KOPT-K1 (cell line): Measurements from ENCODE around the gene MAP3K12.

Source experiments
- H3K27ac ChIP-seq: fragments of 200-600 bp; sonication (generic); 2 replicates; pipeline ENCODE4 v1.5.1; 2016; ENCODE audit warnings: antibody characterized with exemption, mild to moderate bottlenecking, low read depth, low read length; ENCODE audit not compliant: poor library complexity, severe bottlenecking
- H3K36me3 ChIP-seq: fragments of 200-600 bp; sonication (generic); 2 replicates; pipeline ENCODE4 v1.5.1; 2017; ENCODE audit warnings: antibody characterized with exemption, mild to moderate bottlenecking, low read length, moderate library complexity; ENCODE audit not compliant: insufficient read depth
- H3K9me3 ChIP-seq: fragments of 200-600 bp; sonication (generic); 2 replicates; pipeline ENCODE4 v1.5.1; 2017; ENCODE audit warnings: antibody characterized with exemption, low read length, mild to moderate bottlenecking; ENCODE audit not compliant: insufficient read depth, poor library complexity, severe bottlenecking

MAP3K12 gene

GRCh38 chr12:53502983-53503728, 3.9 kb upstream of the MAP3K12 start:
- Histone ChIP-seq H3K9me3 (no peaks in the 10 kb centered on the region), H3K36me3 (peaks cover 43% of the 10 kb centered on the region), H3K27ac (no peak overlapping the region)

DNA sequence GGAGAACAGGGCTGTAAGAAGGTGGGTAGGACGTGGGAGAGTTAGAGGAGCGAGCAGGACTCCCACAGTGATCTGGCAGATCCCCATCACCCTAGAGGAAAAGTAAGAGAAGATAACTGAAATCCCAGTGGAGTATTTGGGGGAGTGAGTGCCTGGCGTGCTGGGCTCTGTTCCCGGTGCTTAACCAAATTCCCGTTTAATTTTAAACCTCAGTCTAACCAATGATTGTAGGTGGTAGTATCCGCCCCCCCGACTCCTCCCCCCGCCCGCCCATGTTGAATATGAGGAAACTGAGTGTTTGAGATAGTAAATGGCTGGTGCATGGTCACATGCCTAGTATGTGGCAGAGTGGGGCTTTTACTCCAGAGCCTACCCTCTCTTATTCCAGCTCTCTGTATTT, 3.1 kb upstream of the MAP3K12 start:
- H3K9me3 ChIP-seq = no peaks in the 10 kb centered on the region
- peaks cover 38% of the 10 kb centered on the region for H3K36me3 ChIP-seq
- H3K27ac ChIP-seq = peak overlapping the region; percentile 92

GRCh38 chr12:53501615-53502181, 2.4 kb upstream of the MAP3K12 start:
- H3K27ac ChIP-seq = peak overlapping the region; percentile 92
- H3K9me3 ChIP-seq = no peaks in the 10 kb centered on the region
- H3K36me3 ChIP-seq = peaks cover 32% of the 10 kb centered on the region

DNA sequence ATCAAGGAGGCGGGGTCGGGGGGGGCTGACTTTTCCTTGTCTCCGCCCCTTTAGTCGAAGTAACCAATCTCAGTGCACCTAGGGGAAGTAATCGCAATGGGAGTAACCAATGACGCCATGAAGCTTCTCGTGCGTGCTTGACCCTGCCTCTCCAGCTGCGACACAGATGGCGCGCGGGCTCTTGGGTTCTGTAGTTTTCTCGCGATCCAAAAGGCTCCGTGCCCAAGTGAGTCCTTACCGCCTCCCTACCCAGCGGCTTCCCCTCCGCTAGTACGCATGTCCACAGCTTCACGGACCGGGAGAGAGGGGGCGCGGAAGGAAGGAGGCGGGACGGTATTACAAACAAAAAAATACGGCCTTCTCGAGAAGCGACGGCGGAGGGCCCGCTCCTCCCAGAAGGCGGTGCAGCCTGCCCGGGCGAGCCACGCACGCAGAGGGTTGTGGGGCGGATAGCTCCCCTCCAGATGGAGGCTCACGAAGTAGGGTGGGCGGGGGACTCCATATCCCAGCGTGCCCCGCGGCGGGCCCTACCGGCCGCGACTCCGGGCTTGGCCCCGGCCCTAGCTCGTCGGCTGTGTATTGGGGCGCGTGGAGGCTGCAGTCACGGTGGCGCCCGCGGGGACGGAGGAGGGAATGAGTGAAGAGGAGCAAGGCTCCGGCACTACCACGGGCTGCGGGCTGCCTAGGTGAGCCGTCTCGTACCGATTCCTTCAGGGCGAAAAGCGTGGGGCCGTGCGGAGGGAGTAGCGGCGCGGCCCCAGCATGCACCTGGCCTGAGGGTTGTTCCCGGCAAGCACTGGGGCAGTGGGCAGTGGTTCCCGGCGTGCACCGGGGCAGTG, 1.7 kb upstream of the MAP3K12 start, which contains the start of gene TARBP2:
Gene TARBP2 (plus strand): TSS at position 508 of the 839 bp plus-strand sequence. CDS start 126 bp downstream, at position 634.
- H3K9me3 ChIP-seq = no peaks in the 10 kb centered on the region
- peak within 1 kb of the TSS; percentile 92 for H3K27ac ChIP-seq
- peaks cover 25% of the 10 kb centered on the region for H3K36me3 ChIP-seq

- Histone ChIP-seq H3K27ac (peak overlapping the region; percentile 92), H3K9me3 (no peaks in the 10 kb centered on the region), H3K36me3 (peaks cover 17% of the 10 kb centered on the region)
Observed at GRCh38 chr12:53500142-53500775, 1.0 kb upstream of the MAP3K12 start.

- H3K27ac ChIP-seq = peak overlapping the region; percentile 92
- H3K36me3 ChIP-seq = no peaks in the 10 kb centered on the region
- H3K9me3 ChIP-seq = no peaks in the 10 kb centered on the region
Observed at GRCh38 chr12:53498235-53498630, 1.0 kb downstream of the MAP3K12 start.

- no peaks in the 10 kb centered on the region for H3K36me3 ChIP-seq
- no peak overlapping the region for H3K27ac ChIP-seq
- no peaks in the 10 kb centered on the region for H3K9me3 ChIP-seq
Observed at GRCh38 chr12:53497461-53497860, 1.8 kb downstream of the MAP3K12 start.

- H3K9me3 ChIP-seq = no peaks in the 10 kb centered on the region
- no peak overlapping the region for H3K27ac ChIP-seq
Observed at GRCh38 chr12:53496752-53497032, 2.6 kb downstream of the MAP3K12 start.

GRCh38 chr12:53495903-53496751, 3.1 kb downstream of the MAP3K12 start:
- H3K27ac ChIP-seq = no peak overlapping the region
- H3K9me3 ChIP-seq = no peaks in the 10 kb centered on the region
- H3K36me3 ChIP-seq = no peaks in the 10 kb centered on the region

More at GRCh38 chr12:53496752-53497032, 2.6 kb downstream of the MAP3K12 start:
- no peaks in the 10 kb centered on the region for H3K36me3 ChIP-seq

DNA sequence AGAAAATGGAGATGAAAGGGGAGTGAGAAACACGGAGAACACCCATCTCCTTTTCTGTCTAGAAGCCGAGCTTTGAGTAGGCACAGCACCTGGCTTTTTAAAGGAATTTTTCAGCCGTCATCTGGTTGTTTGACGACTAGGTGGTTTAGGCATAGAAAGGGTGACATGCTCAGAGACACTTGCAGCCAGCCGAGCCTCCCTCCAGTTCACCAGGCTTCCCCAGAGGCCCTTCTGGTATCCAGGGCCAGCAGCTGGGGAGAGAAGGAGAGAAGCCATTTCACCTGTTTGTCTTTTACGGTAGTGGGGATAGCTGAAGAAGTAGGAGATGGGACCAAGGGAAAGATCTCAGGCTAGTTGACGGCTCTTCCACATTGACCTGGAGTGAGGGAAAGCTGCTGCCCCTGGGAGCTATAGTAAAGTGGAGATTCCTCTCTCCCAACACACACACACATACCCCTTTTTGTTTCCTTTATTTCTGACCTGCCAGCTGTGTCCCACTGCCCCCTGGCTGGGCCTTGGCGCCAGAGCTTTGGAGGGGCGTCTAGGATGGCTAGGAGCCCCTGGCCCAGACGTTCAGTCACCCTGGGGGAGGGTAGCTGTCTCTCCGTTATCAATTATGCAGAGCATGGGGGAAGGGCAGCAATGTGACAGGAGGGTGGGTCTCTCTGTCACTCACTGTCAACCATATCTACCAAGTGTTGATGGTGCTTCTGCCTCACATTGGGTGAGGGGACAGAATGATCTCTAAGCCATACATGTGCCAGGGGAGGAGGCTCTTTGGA, 5.5 kb downstream of the MAP3K12 start:
- no peaks in the 10 kb centered on the region for H3K9me3 ChIP-seq
- peak overlapping the region; percentile 31 for H3K27ac ChIP-seq
- H3K36me3 ChIP-seq = no peaks in the 10 kb centered on the region

GRCh38 chr12:53492830-53493609, 6.2 kb downstream of the MAP3K12 start:
- Histone ChIP-seq H3K36me3 (peaks cover 2% of the 10 kb centered on the region; the same call in 1 of the 2 replicates), H3K27ac (peak overlapping the region; percentile 31), H3K9me3 (no peaks in the 10 kb centered on the region)

- no peaks in the 10 kb centered on the region for H3K9me3 ChIP-seq
- peaks cover 10% of the 10 kb centered on the region for H3K36me3 ChIP-seq
- H3K27ac ChIP-seq = no peak overlapping the region
Observed at GRCh38 chr12:53492188-53492587, 7.1 kb downstream of the MAP3K12 start.

DNA sequence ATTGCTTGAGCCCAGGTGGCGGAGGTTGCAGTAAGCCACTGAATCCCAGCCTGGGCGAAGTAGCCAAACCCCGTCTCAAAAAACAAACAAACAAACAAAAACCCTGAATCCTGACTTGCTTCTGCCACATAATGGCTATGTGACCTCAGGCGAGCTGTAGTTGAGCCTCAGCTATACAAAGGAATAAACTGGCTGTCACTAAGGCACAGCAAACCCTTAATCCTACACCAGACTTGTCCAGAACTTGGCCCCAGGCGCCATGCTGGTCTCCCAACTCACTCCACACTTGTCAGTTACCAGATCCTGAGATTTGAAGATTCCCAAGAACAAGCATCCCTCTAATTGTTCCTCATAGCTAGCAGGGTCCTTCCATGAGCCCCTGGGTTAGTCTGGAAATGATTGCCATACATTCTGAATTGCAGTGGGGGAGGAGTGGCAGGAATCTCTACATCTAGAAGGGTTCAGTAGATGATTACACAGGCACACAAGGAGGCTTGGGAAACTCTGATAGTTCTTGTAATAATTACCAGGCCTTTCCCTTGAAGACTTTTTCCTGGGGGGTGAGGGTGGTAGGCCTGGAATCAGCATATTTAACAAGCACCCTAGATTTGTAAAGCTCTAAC, 9.9 kb downstream of the MAP3K12 start:
- peaks cover 38% of the 10 kb centered on the region for H3K36me3 ChIP-seq
- no peak overlapping the region for H3K27ac ChIP-seq
- H3K9me3 ChIP-seq = no peaks in the 10 kb centered on the region
